H1 (cell line): ENCODE results near the gene PPFIBP2.

Experiments used
- BRCA1 ChIP-seq: IDR thresholded peaks from 2 replicates; pipeline ENCODE4 v1.6.1; 2012; ENCODE audit warnings: low read depth, low read length, improper control_type of control experiment
- CEBPB ChIP-seq: IDR thresholded peaks from 2 replicates; pipeline ENCODE4 v1.6.1; 2012; ENCODE audit warnings: low read depth, low read length
- CREB1 ChIP-seq: IDR thresholded peaks from 2 replicates; pipeline ENCODE4 v1.6.1; 2012; ENCODE audit warnings: inconsistent platforms
- EP300 ChIP-seq, 2 experiments: IDR thresholded peaks; 1 replicate in 1 of 2; 2 replicates in 1 of 2; pipeline ENCODE4 v1.6.1; 2011 to 2012; ENCODE audit warnings: low read depth in 2 of 2, low read length in 2 of 2, mild to moderate bottlenecking in 2 of 2, borderline replicate concordance in 1 of 2, inconsistent platforms in 1 of 2, moderate library complexity in 1 of 2
- EZH2 ChIP-seq: fragments of 200-600 bp; sonication (generic); IDR thresholded peaks from 2 replicates; pipeline ENCODE4 v1.7.1; 2012; ENCODE audit warnings: low read depth, mild to moderate bottlenecking, moderate library complexity, low read length, inconsistent platforms; ENCODE audit not compliant: severe bottlenecking
- POLR2A ChIP-seq, 2 experiments: IDR thresholded peaks; 1 replicate in 1 of 2; 2 replicates in 1 of 2; pipeline ENCODE4 v1.6.1; 2011; ENCODE audit warnings: low read depth in 2 of 2, low read length in 2 of 2, mild to moderate bottlenecking in 2 of 2; ENCODE audit errors: control extremely low read depth in 1 of 2
- POLR2AphosphoS5 ChIP-seq: IDR thresholded peaks from 2 replicates; pipeline ENCODE4 v1.6.1; 2011; ENCODE audit warnings: low read depth, low read length
- RBBP5 ChIP-seq: IDR thresholded peaks from 2 replicates; pipeline ENCODE4 v1.7.1; 2012; ENCODE audit warnings: low read depth, mild to moderate bottlenecking, inconsistent platforms, low read length, moderate library complexity, borderline replicate concordance
- SUZ12 ChIP-seq: fragments of 200-600 bp; sonication (generic); IDR thresholded peaks from 2 replicates; pipeline ENCODE4 v1.6.1; 2012; ENCODE audit warnings: mild to moderate bottlenecking, inconsistent platforms, low read length, moderate library complexity, mixed read lengths
- TAF1 ChIP-seq: IDR thresholded peaks from 2 replicates; pipeline ENCODE4 v1.6.1; 2011; ENCODE audit warnings: mild to moderate bottlenecking, low read depth, low read length
- TBP ChIP-seq: IDR thresholded peaks from 2 replicates; pipeline ENCODE4 v1.6.1; 2011; ENCODE audit warnings: low read depth, low read length, improper control_type of control experiment

DNA sequence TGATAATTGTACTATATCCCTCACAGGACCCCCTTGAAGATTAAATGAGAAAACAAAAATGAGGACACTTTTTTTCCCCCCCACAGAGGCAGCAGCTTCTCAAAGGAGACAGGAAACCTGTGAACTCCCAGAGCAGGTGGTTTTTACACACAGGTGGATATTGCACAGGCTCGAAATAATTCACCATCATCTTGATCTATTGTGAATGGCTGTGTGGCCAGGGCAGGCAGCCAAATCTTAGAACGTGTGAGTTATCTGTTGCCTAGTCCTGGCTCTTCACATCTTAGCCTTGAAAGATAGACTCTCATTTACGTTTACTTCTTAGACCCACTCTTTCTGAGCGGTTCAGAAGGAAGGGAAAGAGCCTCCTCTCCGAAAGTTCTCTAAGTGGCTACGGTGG is 23.5 kb downstream of the PPFIBP2 start:
- TF ChIP-seq TAF1, result no peak
- no peak for TF ChIP-seq BRCA1
- no peak for TF ChIP-seq POLR2A (IDR thresholded peaks at IDR 0.05; ENCODE audit: control extremely low read depth in 1 of 2, low read depth in 2 of 2, low read length in 2 of 2)
- no peak for TF ChIP-seq EZH2
- TF ChIP-seq EP300 (IDR thresholded peaks at IDR 0.05; ENCODE audit: borderline replicate concordance in 1 of 2, low read depth in 2 of 2, low read length in 2 of 2), result no peak
- TF ChIP-seq POLR2AphosphoS5, result no peak
- TF ChIP-seq CREB1, result no peak
- TF ChIP-seq CEBPB, result no peak
- TF ChIP-seq SUZ12, result no peak
- TF ChIP-seq RBBP5, result no peak
- TF ChIP-seq TBP, result no peak
